Neural cell (in vitro differentiated cells): ENCODE results near the gene NUB1. TPM values are rescaled to one million over a fixed set of nuclear protein-coding genes. Genes with fewer than 3 reads are reported as not detected.

Experiments used
- H2AFZ ChIP-seq: fragments of 200-600, 300-800 bp; sonication (generic), shearing (Covaris generic); 2 replicates; pipeline ENCODE4 v1.6.0; 2014; ENCODE audit warnings: low read depth, mild to moderate bottlenecking, antibody characterized with exemption, low read length, moderate library complexity
- H3F3A ChIP-seq: fragments of 200-600 bp; shearing (Covaris generic); 2 replicates; pipeline ENCODE4 v1.6.1; 2016; ENCODE audit warnings: mild to moderate bottlenecking, moderate library complexity, mixed read lengths, antibody characterized with exemption, low read length; ENCODE audit not compliant: insufficient read depth, poor library complexity, severe bottlenecking
- H3K27ac ChIP-seq: fragments of 200-600, 300-800 bp; sonication (generic), shearing (Covaris generic); 2 replicates; pipeline ENCODE4 v1.5.1; 2014; ENCODE audit warnings: mild to moderate bottlenecking, low read length, moderate library complexity
- H3K27me3 ChIP-seq: fragments of 300-800, 200-600 bp; sonication (generic), shearing (Covaris generic); 2 replicates; pipeline ENCODE4 v1.6.0; 2014; ENCODE audit warnings: mild to moderate bottlenecking, low read depth, low read length, moderate library complexity; ENCODE audit not compliant: insufficient read depth
- H3K36me3 ChIP-seq: fragments of 300-800, 200-600 bp; sonication (generic), shearing (Covaris generic); 2 replicates; pipeline ENCODE4 v1.5.1; 2014; ENCODE audit warnings: mild to moderate bottlenecking, antibody characterized with exemption, low read length, moderate library complexity; ENCODE audit not compliant: insufficient read depth
- H3K4me2 ChIP-seq: fragments of 300-800, 200-600 bp; sonication (generic), shearing (Covaris generic); 2 replicates; pipeline ENCODE4 v1.6.0; 2014; ENCODE audit warnings: mild to moderate bottlenecking, low read length
- H3K4me3 ChIP-seq: fragments of 300-800, 200-600 bp; sonication (generic), shearing (Covaris generic); 2 replicates; pipeline ENCODE4 v1.5.1; 2014; ENCODE audit warnings: mild to moderate bottlenecking, low read length, moderate library complexity
- H3K79me2 ChIP-seq: fragments of 200-600 bp; shearing (Covaris generic); replicated peaks from 2 replicates; pipeline ENCODE4 v1.6.0; 2014; ENCODE audit warnings: mild to moderate bottlenecking, low read length, moderate library complexity; ENCODE audit not compliant: insufficient read depth
- H3K9ac ChIP-seq: fragments of 300-800, 200-600 bp; sonication (generic), shearing (Covaris generic); 2 replicates; pipeline ENCODE4 v1.6.1; 2016; ENCODE audit warnings: mild to moderate bottlenecking, low read length, mixed read lengths
- H3K9me2 ChIP-seq: fragments of 200-600 bp; shearing (Covaris generic); 2 replicates; pipeline ENCODE4 v1.6.1; 2016; ENCODE audit warnings: mild to moderate bottlenecking, low read length, mixed read lengths; ENCODE audit not compliant: insufficient read depth
- H3K9me3 ChIP-seq: fragments of 200-600, 300-800 bp; sonication (generic), shearing (Covaris generic); 2 replicates; pipeline ENCODE4 v1.6.1; 2016; ENCODE audit warnings: mild to moderate bottlenecking, mixed run types, low read length, moderate library complexity, mixed read lengths
- H4K20me1 ChIP-seq: fragments of 200-600 bp; shearing (Covaris generic); 2 replicates; pipeline ENCODE4 v1.6.1; 2016; ENCODE audit warnings: mild to moderate bottlenecking, mixed run types; ENCODE audit not compliant: insufficient read depth
- EP300 ChIP-seq: fragments of 450-650 bp; conservative IDR thresholded peaks from 2 replicates; pipeline ENCODE4 v1.6.1; 2014; ENCODE audit warnings: antibody characterized with exemption, mild to moderate bottlenecking, moderate library complexity; ENCODE audit not compliant: poor library complexity, severe bottlenecking
- EZH2 ChIP-seq: fragments of 200-600, 300-800 bp; shearing (Covaris generic), sonication (generic); IDR thresholded peaks from 2 replicates; pipeline ENCODE4 v1.6.1; 2014; ENCODE audit warnings: antibody characterized with exemption, low read length, borderline replicate concordance, mild to moderate bottlenecking; ENCODE audit not compliant: insufficient read depth, poor library complexity, severe bottlenecking
- MXI1 ChIP-seq: fragments of 450-650 bp; conservative IDR thresholded peaks from 2 replicates; pipeline ENCODE4 v1.6.1; 2014; ENCODE audit warnings: antibody characterized with exemption, mild to moderate bottlenecking; ENCODE audit not compliant: poor library complexity, severe bottlenecking
- POLR2AphosphoS5 ChIP-seq: IDR thresholded peaks from 2 replicates; pipeline ENCODE4 v1.6.1; 2012
- RAD21 ChIP-seq: fragments of 450-650 bp; conservative IDR thresholded peaks from 2 replicates; pipeline ENCODE4 v1.6.1; 2014; ENCODE audit warnings: antibody characterized with exemption, mild to moderate bottlenecking, moderate library complexity
- REST ChIP-seq: IDR thresholded peaks from 2 replicates; pipeline ENCODE4 v1.6.1; 2012; ENCODE audit warnings: borderline replicate concordance
- SMC3 ChIP-seq: fragments of 450-650 bp; conservative IDR thresholded peaks from 2 replicates; pipeline ENCODE4 v1.6.1; 2014; ENCODE audit warnings: antibody characterized with exemption, mild to moderate bottlenecking, moderate library complexity; ENCODE audit not compliant: poor library complexity
- TAF1 ChIP-seq: IDR thresholded peaks from 2 replicates; pipeline ENCODE4 v1.6.1; 2012; ENCODE audit warnings: low read depth
- polyA plus RNA-seq: library from polyadenylated mRNA; depleted of rRNA; stranded (reverse); fragments of >200 nt; gene quantifications from 2 replicates; pipeline ENCODE4 v1.2.3, GENCODE V29; 2014
- TF ChIP-seq, protein P1 (sequence below): fragments of 450-650 bp; IDR thresholded peaks from 2 replicates; pipeline ENCODE4 v1.5.1; 2014; ENCODE audit warnings: antibody characterized with exemption, mild to moderate bottlenecking, moderate library complexity; ENCODE audit not compliant: poor library complexity, severe bottlenecking

Gene NUB1
- polyA plus RNA-seq, 1 donor from 2014 or later = 48.4 TPM

- H3K36me3 ChIP-seq = no peaks in the 10 kb centered on the region
Measured at GRCh38 chr7:151384352-151384697, 42.7 kb downstream of the NUB1 start.

DNA sequence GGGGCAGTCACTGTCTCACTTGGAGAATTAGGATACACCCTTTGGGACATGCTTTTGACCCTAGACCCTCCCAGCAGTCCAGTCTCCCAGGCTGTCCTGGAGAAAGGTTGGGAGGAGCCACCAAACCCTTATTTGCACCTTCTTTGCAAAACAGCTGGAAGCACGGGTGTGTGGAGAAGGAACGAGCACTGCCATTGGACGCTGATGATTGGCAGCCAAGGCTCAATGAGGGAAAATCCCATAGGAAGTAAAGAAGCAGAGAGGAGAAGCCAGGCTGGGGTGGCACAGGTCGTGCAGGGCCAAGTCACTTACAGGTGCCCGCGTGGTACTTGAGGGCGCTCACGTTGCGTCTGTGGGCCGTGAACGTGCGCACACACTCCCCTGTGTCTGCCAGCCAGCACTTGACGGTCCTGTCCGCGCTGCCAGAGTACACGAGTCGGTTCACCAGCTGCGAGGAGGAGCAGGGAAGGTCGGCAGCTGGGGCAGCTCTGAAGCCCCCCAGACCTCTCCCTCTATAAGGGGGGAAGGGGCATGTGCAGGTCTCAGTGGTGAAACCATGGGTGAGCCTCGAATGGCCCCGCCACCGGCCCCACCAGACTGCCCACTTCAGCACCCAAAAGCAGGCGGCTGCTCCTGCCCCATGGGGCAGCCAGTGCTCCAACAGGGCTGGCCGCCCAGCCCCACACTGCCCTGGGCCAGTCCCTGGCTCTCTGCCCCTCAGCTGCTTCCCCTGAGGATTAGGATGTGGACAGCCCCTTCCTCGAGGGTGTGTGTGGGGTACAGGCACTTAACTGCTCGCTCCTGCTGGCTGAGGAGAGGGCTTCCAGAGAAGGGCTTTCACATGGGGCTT lies 43.4 kb downstream of the NUB1 start:
- H3K4me2 ChIP-seq = no peak overlapping the region
- no peaks in the 10 kb centered on the region for H3K9me3 ChIP-seq
- no peaks in the 10 kb centered on the region for H4K20me1 ChIP-seq
- TF ChIP-seq MXI1 (no peak), EP300 (no peak), RAD21 (no peak)
- H3K79me2 ChIP-seq = no peaks in the 10 kb centered on the region
- H3F3A ChIP-seq = no peaks in the 10 kb centered on the region
- no peak overlapping the region for H3K9ac ChIP-seq
- H3K4me3 ChIP-seq = no peak overlapping the region
- no peak overlapping the region for H3K27ac ChIP-seq
- H2AFZ ChIP-seq = no peak overlapping the region
- no peaks in the 10 kb centered on the region for H3K9me2 ChIP-seq
- H3K36me3 ChIP-seq = no peaks in the 10 kb centered on the region
- peaks cover 19% of the 10 kb centered on the region for H3K27me3 ChIP-seq

More at GRCh38 chr7:151384352-151384697, 42.7 kb downstream of the NUB1 start:
- H3K4me3 ChIP-seq = no peak overlapping the region
- TF ChIP-seq SMC3 (no peak), EP300 (no peak), EZH2 (no peak), TAF1 (no peak), REST (no peak), POLR2AphosphoS5 (no peak), RAD21 (no peak), MXI1 (no peak)
- TF ChIP-seq, protein P1, sequence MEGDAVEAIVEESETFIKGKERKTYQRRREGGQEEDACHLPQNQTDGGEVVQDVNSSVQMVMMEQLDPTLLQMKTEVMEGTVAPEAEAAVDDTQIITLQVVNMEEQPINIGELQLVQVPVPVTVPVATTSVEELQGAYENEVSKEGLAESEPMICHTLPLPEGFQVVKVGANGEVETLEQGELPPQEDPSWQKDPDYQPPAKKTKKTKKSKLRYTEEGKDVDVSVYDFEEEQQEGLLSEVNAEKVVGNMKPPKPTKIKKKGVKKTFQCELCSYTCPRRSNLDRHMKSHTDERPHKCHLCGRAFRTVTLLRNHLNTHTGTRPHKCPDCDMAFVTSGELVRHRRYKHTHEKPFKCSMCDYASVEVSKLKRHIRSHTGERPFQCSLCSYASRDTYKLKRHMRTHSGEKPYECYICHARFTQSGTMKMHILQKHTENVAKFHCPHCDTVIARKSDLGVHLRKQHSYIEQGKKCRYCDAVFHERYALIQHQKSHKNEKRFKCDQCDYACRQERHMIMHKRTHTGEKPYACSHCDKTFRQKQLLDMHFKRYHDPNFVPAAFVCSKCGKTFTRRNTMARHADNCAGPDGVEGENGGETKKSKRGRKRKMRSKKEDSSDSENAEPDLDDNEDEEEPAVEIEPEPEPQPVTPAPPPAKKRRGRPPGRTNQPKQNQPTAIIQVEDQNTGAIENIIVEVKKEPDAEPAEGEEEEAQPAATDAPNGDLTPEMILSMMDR = no peak
- H2AFZ ChIP-seq = no peak overlapping the region
- no peaks in the 10 kb centered on the region for H3K9me3 ChIP-seq
- no peaks in the 10 kb centered on the region for H4K20me1 ChIP-seq
- no peaks in the 10 kb centered on the region for H3K9me2 ChIP-seq
- H3K27ac ChIP-seq = no peak overlapping the region
- no peaks in the 10 kb centered on the region for H3K79me2 ChIP-seq
- H3F3A ChIP-seq = no peaks in the 10 kb centered on the region
- peaks cover 19% of the 10 kb centered on the region for H3K27me3 ChIP-seq
- H3K9ac ChIP-seq = no peak overlapping the region
- H3K4me2 ChIP-seq = no peak overlapping the region
